ENCODE data around the gene CDC25B. TPM values are rescaled to one million over a fixed set of nuclear protein-coding genes. Genes with fewer than 3 reads are reported as not detected.

The CDC25B gene
- total RNA-seq, 2 donors from 2014 or later: 8.7 to 25.6 TPM

GRCh38 chr20:3749689-3750531, 46.2 kb upstream of the CDC25B start:
- H3K36me3 ChIP-seq: no peaks in the 10 kb centered on the region
- WGBS: 50% methylated on average over 56 of the region's 72 CpGs
- no peak for DNase-seq (ENCODE audit: low spot score)

GRCh38 chr20:3751305-3751674, 44.8 kb upstream of the CDC25B start:
- intact Hi-C loops (cut with DNase I): no loop called here
- Histone ChIP-seq H3K9me3 (no peaks in the 10 kb centered on the region), H3K27ac (no peak overlapping the region), H3K4me1 (replicated peaks) (peaks cover 4% of the 10 kb centered on the region), H3K4me3 (no peak overlapping the region), H3K27me3 (replicated peaks; ENCODE audit: insufficient read depth) (peaks cover 9% of the 10 kb centered on the region), H3K36me3 (no peaks in the 10 kb centered on the region)
- WGBS: 65% methylated on average over 19 of the region's 31 CpGs
- no peak for TF ChIP-seq POLR2AphosphoS5 (IDR thresholded peaks at IDR 0.05)
- no peak for TF ChIP-seq POLR2A (IDR thresholded peaks at IDR 0.05)
- TF ChIP-seq, protein P1, sequence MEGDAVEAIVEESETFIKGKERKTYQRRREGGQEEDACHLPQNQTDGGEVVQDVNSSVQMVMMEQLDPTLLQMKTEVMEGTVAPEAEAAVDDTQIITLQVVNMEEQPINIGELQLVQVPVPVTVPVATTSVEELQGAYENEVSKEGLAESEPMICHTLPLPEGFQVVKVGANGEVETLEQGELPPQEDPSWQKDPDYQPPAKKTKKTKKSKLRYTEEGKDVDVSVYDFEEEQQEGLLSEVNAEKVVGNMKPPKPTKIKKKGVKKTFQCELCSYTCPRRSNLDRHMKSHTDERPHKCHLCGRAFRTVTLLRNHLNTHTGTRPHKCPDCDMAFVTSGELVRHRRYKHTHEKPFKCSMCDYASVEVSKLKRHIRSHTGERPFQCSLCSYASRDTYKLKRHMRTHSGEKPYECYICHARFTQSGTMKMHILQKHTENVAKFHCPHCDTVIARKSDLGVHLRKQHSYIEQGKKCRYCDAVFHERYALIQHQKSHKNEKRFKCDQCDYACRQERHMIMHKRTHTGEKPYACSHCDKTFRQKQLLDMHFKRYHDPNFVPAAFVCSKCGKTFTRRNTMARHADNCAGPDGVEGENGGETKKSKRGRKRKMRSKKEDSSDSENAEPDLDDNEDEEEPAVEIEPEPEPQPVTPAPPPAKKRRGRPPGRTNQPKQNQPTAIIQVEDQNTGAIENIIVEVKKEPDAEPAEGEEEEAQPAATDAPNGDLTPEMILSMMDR (IDR thresholded peaks at IDR 0.05): no peak
- DNase-seq (ENCODE audit: low spot score): no peak

More at GRCh38 chr20:3749689-3750531, 46.2 kb upstream of the CDC25B start:
- Histone ChIP-seq H3K4me3 (no peak overlapping the region), H3K27me3 (replicated peaks; ENCODE audit: insufficient read depth) (peaks cover 9% of the 10 kb centered on the region), H3K4me1 (replicated peaks) (peaks cover 4% of the 10 kb centered on the region), H3K27ac (no peak overlapping the region), H3K9me3 (no peaks in the 10 kb centered on the region)
- intact Hi-C loops (cut with DNase I): no loop called here
- TF ChIP-seq, protein P1 (IDR thresholded peaks at IDR 0.05): peak; percentile 13 to 69 (median 48)
- no peak for TF ChIP-seq POLR2AphosphoS5 (IDR thresholded peaks at IDR 0.05)

DNA sequence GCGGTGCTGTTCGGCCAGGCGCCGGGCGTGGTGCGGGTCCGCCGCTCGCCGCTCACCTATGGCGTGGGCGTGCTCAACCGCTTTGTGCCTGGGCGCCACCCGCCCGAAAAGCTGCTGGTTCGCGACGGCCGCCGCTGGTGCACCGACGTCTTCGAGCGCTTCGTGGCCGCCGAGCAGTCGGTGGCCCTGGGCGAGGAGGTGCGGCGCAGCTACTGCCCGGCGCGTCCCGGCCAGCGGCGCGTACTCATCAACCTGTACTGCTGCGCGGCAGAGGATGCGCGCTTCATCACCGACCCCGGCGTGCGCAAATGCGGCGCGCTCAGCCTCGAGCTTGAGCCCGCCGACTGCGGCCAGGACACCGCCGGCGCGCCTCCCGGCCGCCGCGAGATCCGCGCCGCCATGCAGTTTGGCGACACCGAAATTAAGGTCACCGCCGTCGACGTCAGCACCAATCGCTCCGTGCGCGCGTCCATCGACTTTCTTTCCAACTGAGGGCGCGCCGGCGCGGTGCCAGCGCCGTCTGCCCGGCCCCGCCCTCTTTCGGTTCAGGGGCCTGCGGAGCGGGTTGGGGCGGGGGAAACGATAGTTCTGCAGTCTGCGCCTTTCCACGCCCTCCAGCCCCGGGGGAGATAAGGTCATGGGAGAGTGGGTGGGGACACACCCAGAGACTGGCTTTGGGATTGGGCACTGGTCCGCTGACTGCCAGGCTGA, 44.3 kb upstream of the CDC25B start:
- no peak for DNase-seq (ENCODE audit: low spot score)
- TF ChIP-seq POLR2AphosphoS5 (IDR thresholded peaks at IDR 0.05) (no peak), POLR2A (IDR thresholded peaks at IDR 0.05) (no peak)
- TF ChIP-seq, protein P1 (IDR thresholded peaks at IDR 0.05): no peak
- H3K27me3 ChIP-seq (replicated peaks; ENCODE audit: insufficient read depth): peaks cover 9% of the 10 kb centered on the region

GRCh38 chr20:3752386-3752759, 43.7 kb upstream of the CDC25B start:
- Histone ChIP-seq H3K9me3 (no peaks in the 10 kb centered on the region), H3K27me3 (replicated peaks; ENCODE audit: insufficient read depth) (peaks cover 9% of the 10 kb centered on the region), H3K27ac (no peak overlapping the region), H3K36me3 (no peaks in the 10 kb centered on the region), H3K4me3 (peak overlapping the region in 1 of 2 donors; percentile 21), H3K4me1 (replicated peaks) (peaks cover 4% of the 10 kb centered on the region)
- 61% methylated on average over 13 of the region's 13 CpGs for WGBS
- intact Hi-C loops (cut with DNase I): no loop called here
- TF ChIP-seq POLR2A (IDR thresholded peaks at IDR 0.05) (no peak), POLR2AphosphoS5 (IDR thresholded peaks at IDR 0.05) (no peak)
- DNase-seq (ENCODE audit: low spot score): no peak

More for the DNA sequence above, 44.3 kb upstream of the CDC25B start:
- Histone ChIP-seq H3K9me3 (no peaks in the 10 kb centered on the region), H3K27ac (no peak overlapping the region), H3K4me3 (peak overlapping the region in 1 of 2 donors; percentile 21), H3K4me1 (replicated peaks) (peaks cover 4% of the 10 kb centered on the region), H3K36me3 (no peaks in the 10 kb centered on the region)
- intact Hi-C loops (cut with DNase I): no loop called here
- WGBS: 24% methylated on average over 36 of the region's 95 CpGs

DNA sequence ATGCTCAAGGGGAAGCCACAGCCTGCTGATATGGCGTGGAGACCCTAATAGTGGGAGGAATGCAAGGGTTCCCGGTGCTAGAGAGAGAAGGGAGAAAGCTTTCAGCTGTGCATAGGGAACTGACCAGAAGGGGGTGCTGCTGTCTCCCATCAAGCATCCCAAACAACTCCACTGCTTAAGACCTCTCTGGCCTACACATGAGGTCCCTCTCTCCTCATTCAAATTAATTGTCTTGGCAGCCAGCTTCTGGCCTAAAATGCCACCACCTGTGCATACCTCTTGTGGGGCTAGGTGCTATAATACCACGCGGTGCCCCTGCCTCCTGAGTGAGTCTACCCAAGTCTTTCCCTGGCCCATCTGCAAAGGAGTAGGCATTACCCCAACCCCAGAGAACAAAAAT, 43.0 kb upstream of the CDC25B start:
- peaks cover 4% of the 10 kb centered on the region for H3K4me1 ChIP-seq (replicated peaks)
- H3K27me3 ChIP-seq (replicated peaks; ENCODE audit: insufficient read depth): peaks cover 9% of the 10 kb centered on the region
- DNase-seq (ENCODE audit: low spot score): peak; percentile 32
- WGBS: 54% methylated on average over 4 of the region's 4 CpGs
- TF ChIP-seq POLR2AphosphoS5 (IDR thresholded peaks at IDR 0.05) (peak; percentile 21), POLR2A (IDR thresholded peaks at IDR 0.05) (no peak)
- TF ChIP-seq, protein P1 (IDR thresholded peaks at IDR 0.05): peak; percentile 36 to 64 (median 54)
- intact Hi-C loops (cut with DNase I): no loop called here
- no peaks in the 10 kb centered on the region for H3K9me3 ChIP-seq
- H3K27ac ChIP-seq: no peak overlapping the region
- H3K36me3 ChIP-seq: no peaks in the 10 kb centered on the region
- H3K4me3 ChIP-seq: no peak overlapping the region

Measured in prostate gland (tissue), 2 donors.